Inflammatory macrophage (primary cell): ENCODE data around the gene NEURL1.
"Not testable (repeated sequence)": the region's sequence is repeated elsewhere in the genome, so short reads cannot be mapped to it uniquely, and the experiment has no call there.

Experiments
- DNase-seq, 2 donors: peaks; one replicate each; pipeline ENCODE4 v3.0.0-alpha.2; 2020 to 2022

NEURL1 gene

DNA sequence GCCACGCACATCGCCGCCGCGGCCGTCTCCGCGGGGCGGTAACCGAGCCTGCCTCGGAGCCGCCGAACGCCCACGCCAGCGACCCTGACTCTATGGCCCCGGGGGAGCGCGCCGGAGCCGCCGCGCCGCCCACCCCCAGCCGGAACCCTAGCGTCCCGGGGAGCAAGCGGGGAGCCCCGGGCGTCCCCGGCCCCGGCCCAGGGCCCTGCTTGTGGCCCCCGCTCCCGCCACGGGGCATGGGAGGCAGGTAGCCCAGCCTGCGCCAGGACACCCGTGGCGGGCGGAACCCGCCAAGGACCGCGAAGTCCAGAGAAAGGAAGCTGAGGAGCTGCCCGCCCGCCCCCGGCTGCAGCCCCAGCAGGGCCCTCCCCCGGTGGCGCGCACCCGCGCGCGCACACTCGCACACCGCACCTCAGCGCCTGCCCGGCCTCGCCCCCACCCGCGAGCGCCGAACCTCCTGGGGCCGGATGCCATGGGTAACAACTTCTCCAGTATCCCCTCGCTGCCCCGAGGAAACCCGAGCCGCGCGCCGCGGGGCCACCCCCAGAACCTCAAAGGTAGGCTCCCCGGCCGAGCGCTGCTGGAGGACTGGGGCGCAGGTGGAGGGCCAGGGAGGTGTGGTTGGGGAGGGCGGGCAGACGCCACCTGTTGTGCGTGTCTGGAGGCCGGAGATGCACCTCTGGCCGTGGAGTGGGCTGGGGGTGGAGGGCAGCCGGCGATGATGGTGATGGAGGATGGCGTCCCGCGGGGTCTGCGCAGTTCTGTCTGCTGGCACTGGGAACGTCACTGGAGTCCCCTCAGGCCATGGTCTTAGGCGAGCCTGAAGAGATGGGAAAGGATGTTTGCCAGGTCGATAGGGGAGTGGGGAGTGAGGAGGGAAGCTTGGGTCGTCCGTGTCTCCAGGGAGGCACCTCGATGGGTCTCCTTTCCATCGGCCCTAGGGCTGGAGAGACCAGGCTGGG is 692 bp downstream of the NEURL1 start:
- peak in 1 of 2 donors; percentile 34 for DNase-seq

GRCh38 chr10:103495321-103495720 is 1.8 kb downstream of the NEURL1 start:
- no peak for DNase-seq

DNA sequence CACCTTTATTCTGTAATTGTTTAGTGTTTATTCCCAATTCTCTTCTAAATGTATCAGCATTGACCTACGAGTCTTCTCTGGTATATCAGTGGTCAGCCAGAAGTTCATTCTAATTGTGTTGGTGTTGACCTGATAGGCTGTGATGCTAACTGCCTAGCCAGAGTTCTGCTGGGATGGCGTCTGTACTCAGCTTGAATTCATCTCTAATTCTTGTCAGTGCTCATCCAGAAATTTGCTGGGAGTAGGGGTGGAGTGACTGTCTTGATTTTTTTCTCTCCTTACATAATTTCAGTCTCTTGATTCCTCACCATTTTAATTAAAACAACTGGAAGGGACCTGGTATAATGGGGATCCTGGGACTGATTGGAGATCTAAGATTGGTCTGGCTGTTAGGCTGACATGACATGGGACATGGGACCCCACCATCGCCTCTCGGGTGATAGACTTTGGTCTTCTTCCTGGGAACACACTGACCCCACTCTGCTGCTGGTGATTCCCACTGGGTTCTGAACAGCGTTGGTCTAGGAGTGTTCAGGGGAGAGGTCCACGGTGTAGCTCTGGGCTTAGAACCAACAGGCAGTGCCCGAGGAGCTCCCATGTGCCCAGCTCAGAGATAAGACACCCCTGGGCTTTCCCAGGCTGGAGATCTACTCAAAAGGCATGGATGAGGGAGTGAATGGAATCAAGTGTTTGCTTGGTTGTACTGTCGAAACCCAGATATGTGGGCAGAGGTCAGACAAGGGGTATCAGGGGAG is 3.8 kb downstream of the NEURL1 start:
- DNase-seq = no peak

- no peak for DNase-seq
Observed at GRCh38 chr10:103498936-103499638, 5.6 kb downstream of the NEURL1 start.

GRCh38 chr10:103499881-103500280 is 6.4 kb downstream of the NEURL1 start:
- DNase-seq = no peak

- DNase-seq = no peak
Observed at GRCh38 chr10:103500481-103500880, 7.0 kb downstream of the NEURL1 start.

DNA sequence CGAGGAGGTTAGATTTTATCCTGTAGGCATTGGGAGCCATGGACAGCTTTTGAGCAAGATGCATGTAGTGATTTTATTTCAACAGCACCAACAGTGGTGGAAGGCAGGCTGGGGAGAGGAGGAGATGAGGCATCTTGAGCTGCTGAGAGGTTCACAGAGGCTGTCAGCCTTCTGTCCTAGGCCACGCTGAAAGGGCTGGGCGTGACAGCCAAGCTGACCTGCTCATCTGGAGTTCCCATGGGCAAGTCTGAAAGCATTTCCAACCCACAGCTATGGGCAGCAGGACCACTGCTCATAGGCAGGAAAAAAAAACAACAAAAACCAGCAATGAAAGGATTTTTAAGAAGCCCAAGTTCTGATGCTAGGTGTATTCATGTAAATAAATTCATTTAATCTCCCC is 7.7 kb downstream of the NEURL1 start:
- no peak for DNase-seq

- DNase-seq = no peak
Observed at GRCh38 chr10:103502849-103503660, 9.6 kb downstream of the NEURL1 start.

DNA sequence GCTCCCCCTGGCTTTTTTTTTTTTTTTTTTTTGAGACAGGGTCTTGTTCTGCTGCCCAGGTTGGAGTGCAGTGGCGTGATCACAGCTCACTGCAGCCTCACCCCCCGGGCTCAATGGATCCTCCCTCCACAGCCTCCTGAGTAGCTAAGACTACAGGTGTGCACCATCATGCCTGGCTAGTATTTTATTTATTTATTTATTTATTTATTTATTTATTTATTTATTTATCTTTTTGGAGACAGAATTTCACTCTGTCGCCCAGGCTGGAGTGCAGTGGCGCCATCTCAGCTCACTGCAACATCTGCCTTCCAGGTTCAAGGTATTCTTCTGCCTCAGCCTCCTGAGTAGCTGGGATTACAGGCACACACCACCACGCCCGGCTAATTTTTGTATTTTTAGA is 10.3 kb downstream of the NEURL1 start:
- not testable (repeated sequence) for DNase-seq

DNA sequence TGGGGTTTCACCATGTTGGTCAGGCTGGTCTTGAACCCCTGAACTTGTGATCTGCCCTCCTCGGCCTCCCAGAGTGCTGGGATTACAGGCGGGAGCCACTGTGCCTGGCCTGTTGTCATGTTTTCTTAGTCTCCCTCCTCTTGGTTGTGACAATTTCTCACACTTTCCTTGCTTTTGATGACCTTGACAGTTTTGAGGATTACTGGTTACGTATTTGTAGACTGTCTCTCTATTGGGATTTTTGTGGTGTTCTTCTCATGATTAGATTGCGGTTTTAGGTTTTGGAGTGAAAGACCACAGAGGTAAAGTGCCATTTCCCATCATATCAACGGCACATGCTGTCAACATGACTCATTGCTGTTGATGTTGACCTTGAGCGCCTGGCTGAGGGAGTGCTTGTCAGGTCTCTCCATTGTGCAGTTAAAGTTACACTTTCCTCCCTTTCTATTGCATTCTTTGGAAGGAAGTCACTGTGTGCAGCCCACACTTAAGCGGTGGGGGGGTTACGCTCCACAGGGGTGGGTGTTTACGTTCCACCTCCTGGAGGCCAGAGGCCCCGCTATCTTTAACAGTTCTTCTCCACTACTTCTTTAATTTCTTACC is 10.8 kb downstream of the NEURL1 start:
- DNase-seq = peak in 1 of 2 donors; percentile 14

- DNase-seq = no peak
Observed at GRCh38 chr10:103506061-103506460, 12.6 kb downstream of the NEURL1 start.

DNA sequence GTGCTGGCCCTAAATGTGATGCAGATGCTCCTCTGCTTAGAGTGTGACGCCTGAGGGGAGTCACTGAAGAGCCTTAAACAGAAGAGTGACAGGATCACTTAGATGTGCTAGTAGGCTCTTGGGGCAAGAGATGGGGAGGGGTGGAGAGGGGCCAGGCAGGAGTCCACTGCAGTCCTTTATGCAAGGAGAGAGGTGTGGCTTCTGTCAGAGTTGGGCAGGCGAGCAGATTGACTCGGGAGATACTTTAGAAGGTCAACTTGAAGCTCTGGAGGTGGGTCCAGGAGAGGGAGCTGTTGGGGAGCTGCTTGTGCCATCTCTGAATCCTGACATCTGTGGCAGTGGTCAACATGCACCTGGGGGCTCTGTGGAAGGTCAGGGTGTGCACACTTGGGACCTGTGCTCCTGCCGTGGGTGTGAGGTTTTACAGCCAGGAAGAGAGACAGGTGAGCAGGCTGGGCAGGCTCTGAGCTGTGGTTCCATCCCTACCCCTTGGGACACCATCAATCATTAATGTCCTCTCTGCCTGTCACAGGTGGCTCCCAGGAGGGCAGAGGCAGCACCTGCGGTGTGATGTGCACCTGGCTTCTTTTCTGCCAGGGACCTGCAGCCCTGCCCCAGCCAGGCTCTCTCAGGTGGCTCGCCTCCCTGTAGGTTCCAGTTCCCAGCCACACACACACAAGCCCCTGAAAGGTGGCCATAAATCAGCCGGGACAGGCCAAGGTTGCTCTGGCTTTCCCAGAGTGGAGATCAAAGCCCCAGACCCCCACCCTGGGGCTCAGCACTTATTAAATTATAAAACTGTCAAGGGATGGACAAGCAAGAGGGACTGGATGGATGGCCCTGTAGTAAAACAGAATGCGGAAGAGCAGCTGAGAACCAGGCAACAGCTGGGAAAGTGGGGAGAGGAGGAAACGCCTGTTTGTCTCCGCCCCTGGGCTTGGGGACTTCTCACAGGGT is 14.0 kb downstream of the NEURL1 start:
- DNase-seq = no peak

- DNase-seq = no peak
Observed at GRCh38 chr10:103510046-103510685, 16.7 kb downstream of the NEURL1 start.

DNA sequence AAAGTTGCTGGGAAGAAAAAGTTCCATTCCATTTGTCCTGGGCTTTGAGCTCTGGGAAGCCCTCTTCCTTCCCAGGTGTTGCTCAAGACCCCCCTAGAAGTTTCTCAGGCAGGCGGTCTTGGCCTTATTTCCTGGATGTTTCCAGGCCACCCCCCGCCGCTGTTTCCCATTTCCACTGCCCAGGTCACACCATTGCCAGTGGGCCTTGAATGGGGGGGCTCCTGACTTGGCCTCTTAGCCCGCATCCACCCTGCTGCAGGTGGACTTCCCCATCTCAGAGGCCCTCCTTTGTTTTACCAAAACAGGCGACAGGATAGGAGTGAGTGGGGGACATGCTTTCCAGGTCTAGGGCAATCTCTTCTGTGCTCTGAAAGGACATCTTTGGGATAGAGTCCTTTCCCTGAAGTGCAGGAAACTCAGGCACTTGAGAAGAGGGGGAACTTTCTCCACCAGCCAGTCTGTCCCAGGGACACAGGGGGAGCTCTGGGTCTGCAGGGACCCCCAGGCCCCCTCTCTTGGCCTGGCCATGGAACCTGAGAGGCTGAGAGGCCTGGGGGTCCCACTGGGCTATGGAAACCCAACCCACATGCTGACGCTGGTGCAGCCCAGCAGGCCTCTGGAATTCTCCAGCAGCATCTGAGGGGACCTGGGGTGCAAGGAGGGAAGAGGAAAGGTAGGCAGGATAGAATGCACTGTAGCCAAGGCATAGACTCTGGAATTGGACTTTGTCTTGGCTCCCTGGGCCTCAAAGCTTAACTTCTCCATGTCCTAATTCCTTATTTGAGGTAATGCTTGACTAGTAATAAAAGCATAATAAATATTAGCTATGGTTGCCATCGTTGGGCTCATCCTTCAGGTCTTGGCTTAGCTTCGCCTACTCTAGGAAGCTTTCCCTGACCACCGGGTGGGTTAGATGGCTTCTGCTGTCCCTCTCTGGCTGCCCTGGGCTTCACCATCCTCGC is 17.6 kb downstream of the NEURL1 start:
- no peak for DNase-seq

DNA sequence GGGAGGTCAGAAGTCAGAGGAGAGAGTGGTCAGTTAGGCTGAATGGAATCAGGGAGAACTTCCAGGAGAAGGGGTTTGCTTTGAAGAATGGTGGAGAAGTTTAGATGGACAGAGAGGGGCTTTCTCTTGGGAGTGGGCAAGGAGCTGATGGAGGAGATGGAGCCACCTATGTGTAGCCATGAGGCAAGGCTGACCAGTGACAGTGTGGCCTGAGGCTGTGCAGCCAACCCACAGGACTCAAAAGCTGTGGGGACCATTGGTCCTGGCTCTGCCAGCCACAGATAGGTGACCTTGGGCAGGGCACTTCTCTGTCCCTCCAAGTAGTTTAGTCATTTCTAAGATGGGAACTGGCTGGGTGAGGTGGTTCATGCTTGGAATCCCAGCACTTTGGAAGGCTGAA is 18.7 kb downstream of the NEURL1 start:
- no peak for DNase-seq

GRCh38 chr10:103512591-103513379 is 19.3 kb downstream of the NEURL1 start:
- no peak for DNase-seq

DNA sequence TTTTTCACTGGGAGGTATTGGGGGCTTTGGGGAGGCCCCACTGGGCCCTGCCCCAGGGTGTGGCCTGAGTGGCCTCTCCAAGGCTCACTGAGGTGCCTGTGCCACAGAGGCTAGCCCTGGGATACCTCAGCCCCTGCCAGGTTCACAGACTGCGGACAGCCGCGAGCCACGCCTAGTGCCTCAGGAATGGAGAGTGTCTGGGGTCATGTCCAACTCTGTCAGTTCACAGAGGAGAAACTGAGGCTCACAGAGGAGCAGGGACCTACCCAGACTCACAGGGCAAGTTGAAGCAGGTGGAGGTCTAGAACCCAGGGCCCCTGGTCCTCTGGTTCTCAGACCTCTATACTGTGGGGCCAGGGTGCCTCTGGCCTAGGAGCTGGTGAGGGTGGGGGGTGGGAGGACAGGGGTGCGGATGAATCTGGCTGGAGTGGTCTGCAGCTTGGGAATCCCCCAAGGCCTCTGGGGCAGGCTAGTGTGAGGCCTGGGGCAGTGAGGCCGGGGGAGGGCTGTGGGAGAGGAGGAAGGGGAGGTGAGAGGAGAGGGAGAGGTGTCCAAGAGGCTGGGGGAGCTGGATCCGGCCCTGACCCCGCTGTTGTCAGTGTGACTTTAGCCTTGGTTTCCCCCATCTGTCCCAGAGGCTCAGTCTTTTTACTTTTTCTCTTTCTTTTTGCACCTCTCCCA is 20.0 kb downstream of the NEURL1 start:
- no peak for DNase-seq
